OCI-LY7 (cell line): Measurements from ENCODE around the gene FSD2.

Source experiments
- EZH2phosphoT487 ChIP-seq: fragments of 200-600 bp; sonication (generic); IDR thresholded peaks from 2 replicates; pipeline ENCODE4 v1.6.1; 2018; ENCODE audit warnings: low read depth, borderline replicate concordance, mild to moderate bottlenecking, mixed run types, antibody characterized with exemption, low read length, moderate library complexity, mixed read lengths
- TF ChIP-seq, protein P1 (sequence below): fragments of 200-600 bp; sonication (generic); conservative IDR thresholded peaks from 2 replicates; pipeline ENCODE4 v1.5.1; 2014; ENCODE audit warnings: mild to moderate bottlenecking, antibody characterized with exemption, low read length, moderate library complexity, mixed read lengths

DNA sequence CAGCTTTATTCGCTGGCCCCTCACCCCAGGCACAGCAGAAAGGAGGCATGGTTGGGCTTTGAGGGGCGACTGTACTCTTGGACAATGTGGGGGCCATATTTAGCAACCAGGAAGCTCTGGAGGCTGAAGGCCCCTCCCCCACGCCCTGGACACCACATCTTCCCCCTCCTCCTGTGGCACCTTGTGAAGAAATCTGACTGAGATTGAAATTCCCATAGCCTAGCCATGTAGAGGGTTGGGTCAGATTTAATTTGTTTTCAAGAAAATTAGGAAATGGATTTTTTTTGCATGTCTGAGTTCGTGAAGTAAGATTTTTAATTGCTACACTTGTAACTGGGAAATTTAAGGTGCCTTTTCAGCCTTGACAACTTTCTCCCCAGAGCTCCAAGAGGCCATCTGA, 24.5 kb downstream of the FSD2 start:
- TF ChIP-seq, protein P1, sequence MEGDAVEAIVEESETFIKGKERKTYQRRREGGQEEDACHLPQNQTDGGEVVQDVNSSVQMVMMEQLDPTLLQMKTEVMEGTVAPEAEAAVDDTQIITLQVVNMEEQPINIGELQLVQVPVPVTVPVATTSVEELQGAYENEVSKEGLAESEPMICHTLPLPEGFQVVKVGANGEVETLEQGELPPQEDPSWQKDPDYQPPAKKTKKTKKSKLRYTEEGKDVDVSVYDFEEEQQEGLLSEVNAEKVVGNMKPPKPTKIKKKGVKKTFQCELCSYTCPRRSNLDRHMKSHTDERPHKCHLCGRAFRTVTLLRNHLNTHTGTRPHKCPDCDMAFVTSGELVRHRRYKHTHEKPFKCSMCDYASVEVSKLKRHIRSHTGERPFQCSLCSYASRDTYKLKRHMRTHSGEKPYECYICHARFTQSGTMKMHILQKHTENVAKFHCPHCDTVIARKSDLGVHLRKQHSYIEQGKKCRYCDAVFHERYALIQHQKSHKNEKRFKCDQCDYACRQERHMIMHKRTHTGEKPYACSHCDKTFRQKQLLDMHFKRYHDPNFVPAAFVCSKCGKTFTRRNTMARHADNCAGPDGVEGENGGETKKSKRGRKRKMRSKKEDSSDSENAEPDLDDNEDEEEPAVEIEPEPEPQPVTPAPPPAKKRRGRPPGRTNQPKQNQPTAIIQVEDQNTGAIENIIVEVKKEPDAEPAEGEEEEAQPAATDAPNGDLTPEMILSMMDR = no peak
- no peak for TF ChIP-seq EZH2phosphoT487
